ENCODE data around the gene AQP5.

DNA sequence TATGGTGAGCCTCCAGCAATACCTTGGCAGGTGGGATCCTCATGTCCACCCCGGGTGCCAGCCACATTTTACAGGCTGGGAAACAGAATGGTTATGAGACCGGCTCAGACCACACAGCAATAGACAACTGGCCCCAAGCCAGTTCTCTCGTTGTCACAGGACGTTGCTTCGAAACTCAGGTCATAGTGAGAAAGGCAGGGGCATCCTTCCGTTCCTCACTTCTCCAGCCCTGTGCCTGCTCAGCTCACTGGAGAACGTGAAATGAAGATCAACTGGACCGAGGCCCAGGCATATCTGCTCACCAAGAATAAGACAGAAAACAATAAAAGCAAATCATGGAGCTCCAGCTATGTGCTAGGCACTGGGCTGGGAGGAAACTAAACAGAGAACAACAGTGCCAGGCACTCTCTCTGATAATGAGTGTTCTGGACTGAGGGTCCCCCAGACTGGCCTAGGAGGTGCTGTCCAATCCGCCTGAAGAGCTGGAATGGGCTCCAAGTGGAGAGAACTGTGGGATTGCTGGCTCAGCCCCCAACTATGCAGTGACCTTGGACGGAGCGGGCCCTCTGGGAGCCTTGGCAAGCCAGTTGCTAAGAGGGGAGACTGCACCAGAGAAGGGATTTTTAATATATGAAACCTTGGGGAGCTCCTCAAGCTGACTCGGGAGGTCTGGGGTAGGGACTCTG lies 39.2 kb upstream of the AQP5 start:
- no peak for TF ChIP-seq CTCF (IDR thresholded peaks at IDR 0.05; ENCODE audit: extremely low read depth in 1 of 2, insufficient read depth in 1 of 2, low read depth in 1 of 2, low read length in 2 of 2)
- no peak for TF ChIP-seq POLR2AphosphoS5 (IDR thresholded peaks at IDR 0.05; ENCODE audit: insufficient read depth, low read depth, low read length)
- TF ChIP-seq POLR2A (IDR thresholded peaks at IDR 0.05; ENCODE audit: low read depth, low read length), result no peak
- TF ChIP-seq MAX (IDR thresholded peaks at IDR 0.05; ENCODE audit: insufficient read depth, insufficient read length), result no peak

All from endothelial cell of umbilical vein (primary cell).